Measurements from ENCODE around the gene CUZD1.

The CUZD1 gene

DNA sequence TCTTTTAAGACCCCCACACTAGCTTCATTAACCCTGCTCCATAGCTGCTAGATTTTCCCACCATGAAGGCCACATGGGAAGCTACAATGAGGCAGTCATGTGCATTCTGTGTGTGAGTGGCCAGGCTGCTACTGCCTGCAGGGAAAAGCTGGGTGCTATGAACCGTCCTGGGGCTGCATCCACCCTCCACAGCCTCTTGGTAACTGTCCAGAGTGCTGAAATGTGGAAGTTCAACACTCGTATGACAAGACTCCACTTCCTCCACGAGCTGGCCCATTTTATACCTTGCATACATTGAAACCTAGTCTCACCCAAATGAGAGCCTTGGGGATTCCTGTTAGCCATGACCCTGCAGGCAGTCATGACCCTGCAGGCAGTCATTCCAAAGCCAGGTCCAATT is 59.4 kb downstream of the CUZD1 start:
- DNase-seq (ENCODE audit: low read depth): peak; percentile 24

DNA sequence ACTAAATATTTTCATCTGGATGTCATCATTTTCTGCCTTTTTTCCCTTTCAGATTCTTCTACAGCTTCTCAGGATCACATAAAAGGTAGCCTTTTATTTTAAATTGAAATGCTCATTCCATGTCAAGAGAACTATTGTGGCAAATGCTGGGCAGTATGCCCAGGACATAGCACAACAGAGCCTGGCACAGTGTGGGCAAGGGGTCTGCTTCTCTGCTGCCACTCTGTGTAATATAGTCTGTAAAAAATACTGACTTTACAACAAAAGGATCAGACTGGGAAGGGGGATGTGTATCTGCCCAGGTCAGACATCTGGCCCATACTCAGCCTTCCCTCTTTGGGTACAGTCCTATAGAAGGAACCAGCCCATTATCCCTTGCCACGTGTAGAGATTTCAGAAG is 62.7 kb downstream of the CUZD1 start:
- TF ChIP-seq, protein P1, sequence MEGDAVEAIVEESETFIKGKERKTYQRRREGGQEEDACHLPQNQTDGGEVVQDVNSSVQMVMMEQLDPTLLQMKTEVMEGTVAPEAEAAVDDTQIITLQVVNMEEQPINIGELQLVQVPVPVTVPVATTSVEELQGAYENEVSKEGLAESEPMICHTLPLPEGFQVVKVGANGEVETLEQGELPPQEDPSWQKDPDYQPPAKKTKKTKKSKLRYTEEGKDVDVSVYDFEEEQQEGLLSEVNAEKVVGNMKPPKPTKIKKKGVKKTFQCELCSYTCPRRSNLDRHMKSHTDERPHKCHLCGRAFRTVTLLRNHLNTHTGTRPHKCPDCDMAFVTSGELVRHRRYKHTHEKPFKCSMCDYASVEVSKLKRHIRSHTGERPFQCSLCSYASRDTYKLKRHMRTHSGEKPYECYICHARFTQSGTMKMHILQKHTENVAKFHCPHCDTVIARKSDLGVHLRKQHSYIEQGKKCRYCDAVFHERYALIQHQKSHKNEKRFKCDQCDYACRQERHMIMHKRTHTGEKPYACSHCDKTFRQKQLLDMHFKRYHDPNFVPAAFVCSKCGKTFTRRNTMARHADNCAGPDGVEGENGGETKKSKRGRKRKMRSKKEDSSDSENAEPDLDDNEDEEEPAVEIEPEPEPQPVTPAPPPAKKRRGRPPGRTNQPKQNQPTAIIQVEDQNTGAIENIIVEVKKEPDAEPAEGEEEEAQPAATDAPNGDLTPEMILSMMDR (IDR thresholded peaks at IDR 0.05; ENCODE audit: low read length, missing control alignments): no peak
- no peak for DNase-seq (ENCODE audit: low read depth)
- no peak overlapping the region for H3K4me3 ChIP-seq (replicated peaks; ENCODE audit: low read depth, low read length)

More for the DNA sequence above, 59.4 kb downstream of the CUZD1 start:
- no peak overlapping the region for H3K4me3 ChIP-seq (replicated peaks; ENCODE audit: low read depth, low read length)
- TF ChIP-seq, protein P1 (IDR thresholded peaks at IDR 0.05; ENCODE audit: low read length, missing control alignments): no peak

Measured in fibroblast of pulmonary artery (primary cell).